ENCODE results near the gene KRTAP16-1.

The KRTAP16-1 gene

GRCh38 chr17:41308251-41308917 is 725 bp downstream of the KRTAP16-1 start:
- Histone ChIP-seq H3K36me3 (replicated peaks) (no peaks in the 10 kb centered on the region), H3K27me3 (replicated peaks) (no peaks in the 10 kb centered on the region), H3K27ac (no peak overlapping the region), H3K4me3 (ENCODE audit: low read depth, low read length) (no peak overlapping the region)
- DNase-seq = no peak
- in situ Hi-C loops (cut with HindIII; ENCODE audit: low pct_ligation_motif_present, low sequenced_read_pairs) = no loop called here
- no peak for TF ChIP-seq CTCF (IDR thresholded peaks at IDR 0.05; ENCODE audit: low read depth, low read length, missing control alignments)

- H3K27ac ChIP-seq = no peak overlapping the region
- no peak for TF ChIP-seq CTCF (IDR thresholded peaks at IDR 0.05; ENCODE audit: low read depth, low read length, missing control alignments)
- no peaks in the 10 kb centered on the region for H3K36me3 ChIP-seq (replicated peaks)
- no peak overlapping the region for H3K4me3 ChIP-seq (ENCODE audit: low read depth, low read length)
- DNase-seq = peak; percentile 52
- in situ Hi-C loops (cut with HindIII; ENCODE audit: low pct_ligation_motif_present, low sequenced_read_pairs) = no loop called here
- no peaks in the 10 kb centered on the region for H3K27me3 ChIP-seq (replicated peaks)
Measured at GRCh38 chr17:41307647-41308046, 1.5 kb downstream of the KRTAP16-1 start.

- no peak overlapping the region for H3K27ac ChIP-seq
- in situ Hi-C loops (cut with HindIII; ENCODE audit: low pct_ligation_motif_present, low sequenced_read_pairs) = no loop called here
- H3K36me3 ChIP-seq (replicated peaks) = no peaks in the 10 kb centered on the region
- no peak overlapping the region for H3K4me3 ChIP-seq (ENCODE audit: low read depth, low read length)
- DNase-seq = no peak
- no peaks in the 10 kb centered on the region for H3K27me3 ChIP-seq (replicated peaks)
- TF ChIP-seq CTCF (IDR thresholded peaks at IDR 0.05; ENCODE audit: low read depth, low read length, missing control alignments) = no peak
Measured at GRCh38 chr17:41304091-41304490, 5.0 kb downstream of the KRTAP16-1 start.

- no peak for DNase-seq
- in situ Hi-C loops (cut with HindIII; ENCODE audit: low pct_ligation_motif_present, low sequenced_read_pairs) = no loop called here
- TF ChIP-seq CTCF (IDR thresholded peaks at IDR 0.05; ENCODE audit: low read depth, low read length, missing control alignments) = no peak
- Histone ChIP-seq H3K36me3 (replicated peaks) (no peaks in the 10 kb centered on the region), H3K4me3 (ENCODE audit: low read depth, low read length) (no peak overlapping the region), H3K27ac (no peak overlapping the region), H3K27me3 (replicated peaks) (no peaks in the 10 kb centered on the region)
Measured at GRCh38 chr17:41302981-41303380, 6.1 kb downstream of the KRTAP16-1 start.

- Histone ChIP-seq H3K27me3 (replicated peaks) (no peaks in the 10 kb centered on the region), H3K4me3 (ENCODE audit: low read depth, low read length) (no peak within 1 kb of the TSS), H3K27ac (no peak within 1 kb of the TSS), H3K36me3 (replicated peaks) (no peaks in the 10 kb centered on the region)
- in situ Hi-C loops (cut with HindIII; ENCODE audit: low pct_ligation_motif_present, low sequenced_read_pairs) = no loop called here
- TF ChIP-seq CTCF (IDR thresholded peaks at IDR 0.05; ENCODE audit: low read depth, low read length, missing control alignments) = no peak
- no peak for DNase-seq
Measured at GRCh38 chr17:41301916-41302901, 6.9 kb downstream of the KRTAP16-1 start, which contains the start of gene KRTAP29-1. Gene KRTAP29-1, minus strand, starts transcription at chr17:41302851. Its CDS starts 0 bp downstream, at chr17:41302851.
